Neural cell (in vitro differentiated cells): ENCODE data around the gene RAD54L2. TPM values are rescaled to one million over a fixed set of nuclear protein-coding genes. Genes with fewer than 3 reads are reported as not detected.
A peak's percentile ranks its signal among the peaks of the same experiment; 100 is the strongest.

Experiments
- H2AFZ ChIP-seq: fragments of 200-600, 300-800 bp; sonication (generic), shearing (Covaris generic); 2 replicates; pipeline ENCODE4 v1.6.0; 2014; ENCODE audit warnings: low read depth, mild to moderate bottlenecking, antibody characterized with exemption, low read length, moderate library complexity
- H3F3A ChIP-seq: fragments of 200-600 bp; shearing (Covaris generic); 2 replicates; pipeline ENCODE4 v1.6.1; 2016; ENCODE audit warnings: mild to moderate bottlenecking, moderate library complexity, mixed read lengths, antibody characterized with exemption, low read length; ENCODE audit not compliant: insufficient read depth, poor library complexity, severe bottlenecking
- H3K27ac ChIP-seq: fragments of 200-600, 300-800 bp; sonication (generic), shearing (Covaris generic); 2 replicates; pipeline ENCODE4 v1.5.1; 2014; ENCODE audit warnings: mild to moderate bottlenecking, low read length, moderate library complexity
- H3K27me3 ChIP-seq: fragments of 300-800, 200-600 bp; sonication (generic), shearing (Covaris generic); 2 replicates; pipeline ENCODE4 v1.6.0; 2014; ENCODE audit warnings: mild to moderate bottlenecking, low read depth, low read length, moderate library complexity; ENCODE audit not compliant: insufficient read depth
- H3K36me3 ChIP-seq: fragments of 300-800, 200-600 bp; sonication (generic), shearing (Covaris generic); 2 replicates; pipeline ENCODE4 v1.5.1; 2014; ENCODE audit warnings: mild to moderate bottlenecking, antibody characterized with exemption, low read length, moderate library complexity; ENCODE audit not compliant: insufficient read depth
- H3K4me2 ChIP-seq: fragments of 300-800, 200-600 bp; sonication (generic), shearing (Covaris generic); 2 replicates; pipeline ENCODE4 v1.6.0; 2014; ENCODE audit warnings: mild to moderate bottlenecking, low read length
- H3K4me3 ChIP-seq: fragments of 300-800, 200-600 bp; sonication (generic), shearing (Covaris generic); 2 replicates; pipeline ENCODE4 v1.5.1; 2014; ENCODE audit warnings: mild to moderate bottlenecking, low read length, moderate library complexity
- H3K79me2 ChIP-seq: fragments of 200-600 bp; shearing (Covaris generic); replicated peaks from 2 replicates; pipeline ENCODE4 v1.6.0; 2014; ENCODE audit warnings: mild to moderate bottlenecking, low read length, moderate library complexity; ENCODE audit not compliant: insufficient read depth
- H3K9ac ChIP-seq: fragments of 300-800, 200-600 bp; sonication (generic), shearing (Covaris generic); 2 replicates; pipeline ENCODE4 v1.6.1; 2016; ENCODE audit warnings: mild to moderate bottlenecking, low read length, mixed read lengths
- H3K9me2 ChIP-seq: fragments of 200-600 bp; shearing (Covaris generic); 2 replicates; pipeline ENCODE4 v1.6.1; 2016; ENCODE audit warnings: mild to moderate bottlenecking, low read length, mixed read lengths; ENCODE audit not compliant: insufficient read depth
- H3K9me3 ChIP-seq: fragments of 200-600, 300-800 bp; sonication (generic), shearing (Covaris generic); 2 replicates; pipeline ENCODE4 v1.6.1; 2016; ENCODE audit warnings: mild to moderate bottlenecking, mixed run types, low read length, moderate library complexity, mixed read lengths
- H4K20me1 ChIP-seq: fragments of 200-600 bp; shearing (Covaris generic); 2 replicates; pipeline ENCODE4 v1.6.1; 2016; ENCODE audit warnings: mild to moderate bottlenecking, mixed run types; ENCODE audit not compliant: insufficient read depth
- EP300 ChIP-seq: fragments of 450-650 bp; conservative IDR thresholded peaks from 2 replicates; pipeline ENCODE4 v1.6.1; 2014; ENCODE audit warnings: antibody characterized with exemption, mild to moderate bottlenecking, moderate library complexity; ENCODE audit not compliant: poor library complexity, severe bottlenecking
- EZH2 ChIP-seq: fragments of 200-600, 300-800 bp; shearing (Covaris generic), sonication (generic); IDR thresholded peaks from 2 replicates; pipeline ENCODE4 v1.6.1; 2014; ENCODE audit warnings: antibody characterized with exemption, low read length, borderline replicate concordance, mild to moderate bottlenecking; ENCODE audit not compliant: insufficient read depth, poor library complexity, severe bottlenecking
- MXI1 ChIP-seq: fragments of 450-650 bp; conservative IDR thresholded peaks from 2 replicates; pipeline ENCODE4 v1.6.1; 2014; ENCODE audit warnings: antibody characterized with exemption, mild to moderate bottlenecking; ENCODE audit not compliant: poor library complexity, severe bottlenecking
- POLR2AphosphoS5 ChIP-seq: IDR thresholded peaks from 2 replicates; pipeline ENCODE4 v1.6.1; 2012
- RAD21 ChIP-seq: fragments of 450-650 bp; conservative IDR thresholded peaks from 2 replicates; pipeline ENCODE4 v1.6.1; 2014; ENCODE audit warnings: antibody characterized with exemption, mild to moderate bottlenecking, moderate library complexity
- SMC3 ChIP-seq: fragments of 450-650 bp; conservative IDR thresholded peaks from 2 replicates; pipeline ENCODE4 v1.6.1; 2014; ENCODE audit warnings: antibody characterized with exemption, mild to moderate bottlenecking, moderate library complexity; ENCODE audit not compliant: poor library complexity
- TAF1 ChIP-seq: IDR thresholded peaks from 2 replicates; pipeline ENCODE4 v1.6.1; 2012; ENCODE audit warnings: low read depth
- polyA plus RNA-seq: library from polyadenylated mRNA; depleted of rRNA; stranded (reverse); fragments of >200 nt; gene quantifications from 2 replicates; pipeline ENCODE4 v1.2.3, GENCODE V29; 2014
- TF ChIP-seq, protein P1 (sequence below): fragments of 450-650 bp; IDR thresholded peaks from 2 replicates; pipeline ENCODE4 v1.5.1; 2014; ENCODE audit warnings: antibody characterized with exemption, mild to moderate bottlenecking, moderate library complexity; ENCODE audit not compliant: poor library complexity, severe bottlenecking
- TF ChIP-seq, protein P2 (sequence below): IDR thresholded peaks from 2 replicates; pipeline ENCODE4 v1.6.1; 2012; ENCODE audit warnings: borderline replicate concordance

Gene RAD54L2
- polyA plus RNA-seq, 1 donor from 2014 or later, result 14.5 TPM

DNA sequence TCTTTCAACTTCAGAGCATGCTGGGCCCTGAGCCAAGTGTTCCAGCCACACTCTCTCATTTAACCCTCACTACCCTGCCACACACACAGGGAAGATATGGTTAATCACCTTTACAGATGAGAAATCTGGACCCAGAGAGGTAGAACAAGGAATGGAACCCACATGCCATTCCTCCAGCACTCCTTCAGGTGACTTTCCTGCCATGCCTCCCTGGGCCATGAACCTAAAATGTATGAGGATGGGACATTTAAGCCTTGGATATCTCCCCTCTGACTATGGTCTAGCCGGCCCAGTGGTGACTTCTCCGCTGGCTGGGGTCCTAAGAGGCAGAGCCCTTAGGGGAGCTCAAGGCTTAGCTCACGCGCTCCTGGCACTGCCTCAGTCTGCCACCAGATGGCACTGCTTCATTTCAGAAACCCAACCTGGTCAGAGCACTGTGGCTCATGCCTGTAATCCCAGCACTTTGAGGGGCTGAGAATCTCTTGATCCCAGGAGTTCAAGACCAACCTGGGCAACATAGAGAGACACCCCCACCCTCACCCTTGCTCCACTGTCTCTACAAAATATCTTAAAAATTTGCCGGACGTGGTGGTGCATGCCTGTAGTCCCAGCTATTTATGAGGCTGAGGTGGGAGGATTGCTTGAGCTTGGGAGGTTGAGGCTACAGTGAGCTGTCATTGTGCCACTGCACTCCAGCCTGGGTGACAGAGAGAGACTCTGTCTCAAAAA lies 36.5 kb upstream of the RAD54L2 start:
- Histone ChIP-seq H2AFZ (no peak overlapping the region), H3K27ac (no peak overlapping the region), H3K9me3 (no peaks in the 10 kb centered on the region)

DNA sequence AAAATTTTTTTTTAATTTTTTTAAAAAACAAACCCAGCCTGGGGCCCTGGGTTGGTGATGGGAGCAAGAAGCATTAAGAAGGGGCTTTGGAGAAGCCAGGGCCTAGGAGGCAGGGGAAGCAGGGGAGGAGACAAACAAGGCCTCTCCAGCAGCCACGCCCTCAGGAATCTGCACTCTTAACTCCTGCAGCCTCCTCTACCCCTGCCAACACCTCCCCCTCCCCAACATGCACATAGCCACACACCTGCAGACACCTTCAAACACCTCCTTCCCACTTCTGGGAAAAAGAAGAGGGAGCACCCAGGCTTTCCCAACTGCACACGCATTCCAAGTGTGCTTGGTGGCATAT lies 36.0 kb upstream of the RAD54L2 start:
- Histone ChIP-seq H4K20me1 (no peaks in the 10 kb centered on the region), H3F3A (no peaks in the 10 kb centered on the region), H3K79me2 (peaks cover 11% of the 10 kb centered on the region), H3K27ac (no peak overlapping the region), H3K36me3 (no peaks in the 10 kb centered on the region), H3K9ac (no peak overlapping the region), H3K9me3 (no peaks in the 10 kb centered on the region), H2AFZ (no peak overlapping the region), H3K9me2 (no peaks in the 10 kb centered on the region), H3K4me2 (no peak overlapping the region), H3K27me3 (no peaks in the 10 kb centered on the region), H3K4me3 (no peak overlapping the region)
- TF ChIP-seq SMC3, result no peak
- TF ChIP-seq, protein P1, sequence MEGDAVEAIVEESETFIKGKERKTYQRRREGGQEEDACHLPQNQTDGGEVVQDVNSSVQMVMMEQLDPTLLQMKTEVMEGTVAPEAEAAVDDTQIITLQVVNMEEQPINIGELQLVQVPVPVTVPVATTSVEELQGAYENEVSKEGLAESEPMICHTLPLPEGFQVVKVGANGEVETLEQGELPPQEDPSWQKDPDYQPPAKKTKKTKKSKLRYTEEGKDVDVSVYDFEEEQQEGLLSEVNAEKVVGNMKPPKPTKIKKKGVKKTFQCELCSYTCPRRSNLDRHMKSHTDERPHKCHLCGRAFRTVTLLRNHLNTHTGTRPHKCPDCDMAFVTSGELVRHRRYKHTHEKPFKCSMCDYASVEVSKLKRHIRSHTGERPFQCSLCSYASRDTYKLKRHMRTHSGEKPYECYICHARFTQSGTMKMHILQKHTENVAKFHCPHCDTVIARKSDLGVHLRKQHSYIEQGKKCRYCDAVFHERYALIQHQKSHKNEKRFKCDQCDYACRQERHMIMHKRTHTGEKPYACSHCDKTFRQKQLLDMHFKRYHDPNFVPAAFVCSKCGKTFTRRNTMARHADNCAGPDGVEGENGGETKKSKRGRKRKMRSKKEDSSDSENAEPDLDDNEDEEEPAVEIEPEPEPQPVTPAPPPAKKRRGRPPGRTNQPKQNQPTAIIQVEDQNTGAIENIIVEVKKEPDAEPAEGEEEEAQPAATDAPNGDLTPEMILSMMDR, result no peak
- no peak for TF ChIP-seq RAD21
- no peak for TF ChIP-seq EZH2
- no peak for TF ChIP-seq EP300
- TF ChIP-seq POLR2AphosphoS5, result no peak
- TF ChIP-seq, protein P2, sequence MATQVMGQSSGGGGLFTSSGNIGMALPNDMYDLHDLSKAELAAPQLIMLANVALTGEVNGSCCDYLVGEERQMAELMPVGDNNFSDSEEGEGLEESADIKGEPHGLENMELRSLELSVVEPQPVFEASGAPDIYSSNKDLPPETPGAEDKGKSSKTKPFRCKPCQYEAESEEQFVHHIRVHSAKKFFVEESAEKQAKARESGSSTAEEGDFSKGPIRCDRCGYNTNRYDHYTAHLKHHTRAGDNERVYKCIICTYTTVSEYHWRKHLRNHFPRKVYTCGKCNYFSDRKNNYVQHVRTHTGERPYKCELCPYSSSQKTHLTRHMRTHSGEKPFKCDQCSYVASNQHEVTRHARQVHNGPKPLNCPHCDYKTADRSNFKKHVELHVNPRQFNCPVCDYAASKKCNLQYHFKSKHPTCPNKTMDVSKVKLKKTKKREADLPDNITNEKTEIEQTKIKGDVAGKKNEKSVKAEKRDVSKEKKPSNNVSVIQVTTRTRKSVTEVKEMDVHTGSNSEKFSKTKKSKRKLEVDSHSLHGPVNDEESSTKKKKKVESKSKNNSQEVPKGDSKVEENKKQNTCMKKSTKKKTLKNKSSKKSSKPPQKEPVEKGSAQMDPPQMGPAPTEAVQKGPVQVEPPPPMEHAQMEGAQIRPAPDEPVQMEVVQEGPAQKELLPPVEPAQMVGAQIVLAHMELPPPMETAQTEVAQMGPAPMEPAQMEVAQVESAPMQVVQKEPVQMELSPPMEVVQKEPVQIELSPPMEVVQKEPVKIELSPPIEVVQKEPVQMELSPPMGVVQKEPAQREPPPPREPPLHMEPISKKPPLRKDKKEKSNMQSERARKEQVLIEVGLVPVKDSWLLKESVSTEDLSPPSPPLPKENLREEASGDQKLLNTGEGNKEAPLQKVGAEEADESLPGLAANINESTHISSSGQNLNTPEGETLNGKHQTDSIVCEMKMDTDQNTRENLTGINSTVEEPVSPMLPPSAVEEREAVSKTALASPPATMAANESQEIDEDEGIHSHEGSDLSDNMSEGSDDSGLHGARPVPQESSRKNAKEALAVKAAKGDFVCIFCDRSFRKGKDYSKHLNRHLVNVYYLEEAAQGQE, result no peak
- TF ChIP-seq TAF1, result no peak
- no peak for TF ChIP-seq MXI1

More for the DNA sequence above, 36.5 kb upstream of the RAD54L2 start:
- Histone ChIP-seq H3K4me2 (no peak overlapping the region), H4K20me1 (no peaks in the 10 kb centered on the region), H3K79me2 (peaks cover 13% of the 10 kb centered on the region), H3K36me3 (no peaks in the 10 kb centered on the region), H3K9ac (no peak overlapping the region), H3K9me2 (no peaks in the 10 kb centered on the region), H3K27me3 (no peaks in the 10 kb centered on the region), H3F3A (no peaks in the 10 kb centered on the region), H3K4me3 (no peak overlapping the region)
- TF ChIP-seq MXI1, result peak; percentile 30
- TF ChIP-seq, protein P1, result peak; percentile 91
- TF ChIP-seq SMC3, result peak; percentile 93
- TF ChIP-seq POLR2AphosphoS5, result no peak
- peak; percentile 90 for TF ChIP-seq RAD21
